Caco-2 (cell line): ENCODE data around the gene CLCN5. TPM values are rescaled to one million over a fixed set of nuclear protein-coding genes. Genes with fewer than 3 reads are reported as not detected.

Source experiments
- BruUV-seq: library from RNA; stranded (reverse); fragments of 400-500 nt; replicated peaks from 2 replicates; lab custom pipeline; 2021; lab: Mats Ljungman, UMichigan
- CTCF ChIA-PET: fragments of 300-600 bp; sonication (Branson Sonifier 250); formaldehyde crosslinking; loops from one replicate; lab custom pipeline; 2022; ENCODE audit warnings: antibody characterized with exemption; lab: Charles Lee
- POLR2A ChIA-PET: fragments of 300-600 bp; sonication (Branson Sonifier 250); formaldehyde crosslinking; loops from one replicate; lab custom pipeline; 2022; ENCODE audit warnings: antibody characterized with exemption; lab: Charles Lee
- DNase-seq, 2 experiments: peaks; one replicate each; pipeline versions ENCODE4 v3.0.0 to v3.0.0-alpha.2; 2020 to 2022
- H3K27me3 ChIP-seq: replicated peaks from 2 replicates; pipeline ENCODE4 v1.6.0; 2011; ENCODE audit warnings: low read length; ENCODE audit not compliant: control insufficient read depth, insufficient read depth
- H3K36me3 ChIP-seq: 2 replicates; pipeline ENCODE4 v1.5.1; 2011; ENCODE audit warnings: low read length; ENCODE audit not compliant: control insufficient read depth, insufficient read depth
- H3K4me1 ChIP-seq: fragments of 250-450 bp; sonication (Bioruptor Pico); 2 replicates; pipeline ENCODE4 v1.5.1; 2020; ENCODE audit warnings: mild to moderate bottlenecking
- H3K4me3 ChIP-seq: 2 replicates; pipeline ENCODE4 v1.5.1; 2011; ENCODE audit warnings: low read depth, mild to moderate bottlenecking, control low read depth, low read length
- H3K9me3 ChIP-seq: fragments of 250-450 bp; sonication (Bioruptor Pico); 2 replicates; pipeline ENCODE4 v1.5.1; 2020; ENCODE audit warnings: mild to moderate bottlenecking, moderate library complexity
- H3K27ac Mint-ChIP-seq: one replicate; pipeline ENCODE4 v1.8.0; 2022; ENCODE audit warnings: mixed read lengths; ENCODE audit not compliant: unreplicated experiment
- H3K27me3 Mint-ChIP-seq: one replicate; pipeline ENCODE4 v1.8.0; 2022; ENCODE audit warnings: mixed read lengths; ENCODE audit not compliant: insufficient read depth, unreplicated experiment
- H3K36me3 Mint-ChIP-seq: one replicate; pipeline ENCODE4 v1.8.0; 2022; ENCODE audit warnings: mild to moderate bottlenecking, mixed read lengths; ENCODE audit not compliant: insufficient read depth, unreplicated experiment
- H3K4me1 Mint-ChIP-seq: one replicate; pipeline ENCODE4 v1.8.0; 2022; ENCODE audit warnings: low read depth, mixed read lengths; ENCODE audit not compliant: unreplicated experiment
- H3K4me3 Mint-ChIP-seq: one replicate; pipeline ENCODE4 v1.8.0; 2022; ENCODE audit warnings: mild to moderate bottlenecking, moderate library complexity, mixed read lengths; ENCODE audit not compliant: unreplicated experiment
- H3K9me3 Mint-ChIP-seq: one replicate; pipeline ENCODE4 v1.8.0; 2022; ENCODE audit warnings: mixed read lengths; ENCODE audit not compliant: unreplicated experiment
- CTCF ChIP-seq, 2 experiments: fragments of 200-600 bp in 1 of 2; IDR thresholded peaks; 1 replicate in 1 of 2; 2 replicates in 1 of 2; pipeline versions ENCODE4 v1.5.1 to v1.8.0; 2011 to 2022; ENCODE audit warnings: antibody characterized with exemption in 1 of 2, control low read depth in 1 of 2, inconsistent platforms in 1 of 2, low read depth in 1 of 2, low read length in 1 of 2, mild to moderate bottlenecking in 1 of 2, moderate library complexity in 1 of 2; ENCODE audit not compliant: insufficient read depth in 1 of 2, severe bottlenecking in 1 of 2, unreplicated experiment in 1 of 2
- intact Hi-C: fragments of 100-400 bp; cut with micrococcal nuclease; formaldehyde crosslinking; loops from one replicate; pipeline ENCODE4 v1.10.0; 2022; ENCODE audit not compliant: unreplicated experiment
- total RNA-seq: library from RNA; stranded (reverse); gene quantifications from 2 replicates; pipeline ENCODE4 v1.2.3, GENCODE V29; 2022

The CLCN5 gene
- total RNA-seq, 1 experiment from 2014 or later, result 61.0 TPM

- 0 out of 2 replicates have a peak, but pooled peaks cover 4% of the 10 kb centered on the region for H3K4me1 ChIP-seq
- intact Hi-C loops, result no loop called here
- no peaks in the 10 kb centered on the region for H3K9me3 ChIP-seq
- BruUV-seq, result no TSS peak
- no peak for TF ChIP-seq CTCF (IDR thresholded peaks at IDR 0.05; ENCODE audit: insufficient read depth in 1 of 2, low read depth in 1 of 2, low read length in 1 of 2, severe bottlenecking in 1 of 2, unreplicated experiment in 1 of 2)
- H3K4me1 Mint-ChIP-seq, result peaks cover 15% of the 10 kb centered on the region
- H3K27me3 Mint-ChIP-seq, result no peaks in the 10 kb centered on the region
- ChIA-PET POLR2A (interaction anchor here (0.6 kb wide), 1 partner anchor 587 kb away, joined by 3 read pairs; no protein-coding TSS in a partner anchor), CTCF (interaction anchor here (0.5 kb wide), 1 partner anchor 9 kb away, joined by 3 read pairs; no protein-coding TSS in a partner anchor)
- no peaks in the 10 kb centered on the region for H3K27me3 ChIP-seq
- peaks cover 10% of the 10 kb centered on the region for H3K36me3 Mint-ChIP-seq
- no peaks in the 10 kb centered on the region; the same call in 1 of the 2 replicates for H3K36me3 ChIP-seq
- no peak overlapping the region for H3K4me3 ChIP-seq
- no peak overlapping the region for H3K27ac Mint-ChIP-seq
- DNase-seq, result no peak
- H3K4me3 Mint-ChIP-seq, result no peak overlapping the region
- peaks cover 11% of the 10 kb centered on the region for H3K9me3 Mint-ChIP-seq
Measured at GRCh38 chrX:50035126-50035525, 112.7 kb downstream of the CLCN5 start.

- Histone ChIP-seq H3K9me3 (no peaks in the 10 kb centered on the region), H3K4me3 (no peak overlapping the region), H3K36me3 (no peaks in the 10 kb centered on the region; the same call in 1 of the 2 replicates), H3K27me3 (no peaks in the 10 kb centered on the region), H3K4me1 (0 out of 2 replicates have a peak, but pooled peaks cover 4% of the 10 kb centered on the region)
- BruUV-seq, result no TSS peak
- peaks cover 10% of the 10 kb centered on the region for H3K36me3 Mint-ChIP-seq
- peaks cover 15% of the 10 kb centered on the region for H3K4me1 Mint-ChIP-seq
- no peaks in the 10 kb centered on the region for H3K27me3 Mint-ChIP-seq
- DNase-seq, result no peak
- POLR2A ChIA-PET, result no interaction called here
- H3K27ac Mint-ChIP-seq, result no peak overlapping the region
- peaks cover 11% of the 10 kb centered on the region for H3K9me3 Mint-ChIP-seq
- CTCF ChIA-PET, result no interaction called here
- TF ChIP-seq CTCF (IDR thresholded peaks at IDR 0.05; ENCODE audit: insufficient read depth in 1 of 2, low read depth in 1 of 2, low read length in 1 of 2, severe bottlenecking in 1 of 2, unreplicated experiment in 1 of 2), result no peak
- intact Hi-C loops, result no loop called here
- H3K4me3 Mint-ChIP-seq, result no peak overlapping the region
Measured at GRCh38 chrX:50036426-50036825, 114.0 kb downstream of the CLCN5 start.

GRCh38 chrX:50045823-50046222, 123.4 kb downstream of the CLCN5 start:
- DNase-seq, result no peak
- intact Hi-C loops, result no loop called here
- ChIA-PET CTCF (no interaction called here), POLR2A (no interaction called here)
- H3K36me3 ChIP-seq, result no peaks in the 10 kb centered on the region
- no TSS peak for BruUV-seq
- TF ChIP-seq CTCF (IDR thresholded peaks at IDR 0.05; ENCODE audit: insufficient read depth in 1 of 2, low read depth in 1 of 2, low read length in 1 of 2, severe bottlenecking in 1 of 2, unreplicated experiment in 1 of 2), result no peak
- Mint-ChIP-seq H3K27me3 (no peaks in the 10 kb centered on the region), H3K4me3 (no peak overlapping the region), H3K36me3 (peaks cover 29% of the 10 kb centered on the region), H3K27ac (no peak overlapping the region), H3K4me1 (no peaks in the 10 kb centered on the region), H3K9me3 (no peaks in the 10 kb centered on the region)
- no peaks in the 10 kb centered on the region for H3K27me3 ChIP-seq
- H3K4me3 ChIP-seq, result no peak overlapping the region
- H3K4me1 ChIP-seq, result no peaks in the 10 kb centered on the region
- H3K9me3 ChIP-seq, result no peaks in the 10 kb centered on the region
